ENCODE measurements around the gene MTARC2.
"Not testable (repeated sequence)": the region's sequence is repeated elsewhere in the genome, so short reads cannot be mapped to it uniquely, and the experiment has no call there.

Gene MTARC2

DNA sequence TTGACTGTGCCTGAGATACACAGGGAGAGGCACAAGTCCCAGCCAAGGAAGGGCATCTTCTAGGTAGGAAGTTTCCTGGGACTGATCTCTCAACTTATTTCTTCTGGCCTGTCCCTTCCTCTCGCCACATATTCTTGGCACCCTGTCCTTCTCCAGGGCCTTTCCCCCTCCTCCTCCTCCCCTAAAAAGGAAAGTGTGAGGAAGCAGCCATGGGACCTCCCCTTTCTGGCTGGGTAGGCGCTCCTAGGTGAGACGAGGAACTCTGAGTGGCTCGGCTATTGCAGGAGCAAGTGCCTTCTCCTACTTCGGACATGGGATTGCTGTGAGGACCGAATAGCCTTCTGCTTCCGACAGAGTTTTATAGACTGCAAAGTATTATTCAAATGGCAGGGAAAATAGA, 15.5 kb upstream of the MTARC2 start:
- no peak for DNase-seq

DNA sequence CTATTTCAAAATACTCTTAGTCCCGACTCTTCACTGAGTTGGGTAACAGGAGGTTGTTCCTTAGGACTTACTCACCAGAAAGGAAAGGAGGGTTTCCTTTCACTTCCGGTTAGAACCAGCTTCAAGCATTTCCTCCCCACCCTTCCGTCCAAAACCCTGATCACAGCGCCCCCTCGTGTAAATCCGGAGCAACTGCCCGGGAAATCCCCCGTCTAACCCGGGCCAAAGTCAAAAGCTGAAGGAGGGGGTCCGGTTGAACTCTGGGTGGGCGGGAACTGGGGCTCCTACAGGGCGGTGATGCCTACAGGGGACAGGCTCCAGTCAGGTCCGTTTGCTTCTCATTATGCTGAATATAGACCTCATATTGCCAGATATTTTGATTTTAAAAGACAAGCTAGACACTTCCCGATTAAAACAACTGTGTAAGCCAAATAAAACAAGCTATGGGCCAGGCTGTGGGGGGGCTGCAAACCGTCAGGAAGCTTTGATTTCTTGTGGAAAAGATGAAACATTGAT, 15.0 kb upstream of the MTARC2 start:
- DNase-seq: peak; percentile 76

DNA sequence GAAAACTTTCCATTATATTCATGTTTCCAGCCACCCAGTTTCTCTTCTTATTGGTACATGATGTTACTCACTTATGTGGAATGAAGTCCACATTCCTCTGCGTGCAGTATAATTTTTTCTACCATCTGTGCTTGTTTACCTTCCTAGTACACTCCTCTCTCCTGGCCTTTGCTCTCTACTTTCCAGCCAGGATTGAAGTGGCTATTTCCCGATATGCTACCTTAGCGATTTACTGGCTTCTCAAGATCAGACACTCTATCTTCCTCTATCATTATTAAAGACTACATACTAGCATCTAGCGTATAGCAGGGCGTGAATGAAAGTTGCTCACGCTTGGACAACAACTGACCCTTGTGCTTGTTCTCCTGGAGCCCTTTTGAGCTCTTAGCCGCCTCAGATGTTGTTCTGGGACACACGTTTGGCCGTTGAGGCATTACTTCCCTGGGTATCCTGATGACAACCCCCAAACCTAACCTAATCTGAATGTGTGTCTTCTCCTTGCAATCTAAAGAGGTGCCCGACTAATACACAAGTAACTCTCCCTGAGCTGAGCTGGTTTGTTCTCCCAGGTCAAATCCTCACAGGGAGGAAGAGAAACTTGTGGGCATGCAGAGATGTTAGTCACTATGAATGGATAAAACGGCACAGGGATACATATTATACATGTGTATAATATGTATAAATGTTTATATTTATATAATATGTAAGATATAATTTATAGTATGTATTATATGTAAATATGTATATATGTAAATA, 13.4 kb upstream of the MTARC2 start:
- no peak for DNase-seq

DNA sequence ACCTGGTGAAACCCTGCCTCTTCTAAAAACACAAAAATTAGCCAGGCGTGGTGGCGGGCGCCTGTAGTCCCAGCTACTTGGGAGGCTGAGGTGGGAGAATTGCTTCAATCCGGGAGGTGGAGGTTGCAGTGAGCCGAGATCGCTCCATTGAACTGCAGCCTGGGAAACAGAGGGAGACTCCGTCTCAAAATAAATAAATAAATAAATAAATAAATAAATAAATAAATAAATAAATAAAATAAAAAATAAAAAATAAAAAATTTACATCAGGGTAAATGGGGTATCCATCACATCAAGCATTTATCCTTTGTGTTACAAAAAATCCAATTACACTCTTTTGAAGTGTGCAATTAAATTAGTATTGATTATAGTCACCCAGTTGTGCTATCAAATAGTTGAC, 11.8 kb upstream of the MTARC2 start:
- not testable (repeated sequence) for DNase-seq

DNA sequence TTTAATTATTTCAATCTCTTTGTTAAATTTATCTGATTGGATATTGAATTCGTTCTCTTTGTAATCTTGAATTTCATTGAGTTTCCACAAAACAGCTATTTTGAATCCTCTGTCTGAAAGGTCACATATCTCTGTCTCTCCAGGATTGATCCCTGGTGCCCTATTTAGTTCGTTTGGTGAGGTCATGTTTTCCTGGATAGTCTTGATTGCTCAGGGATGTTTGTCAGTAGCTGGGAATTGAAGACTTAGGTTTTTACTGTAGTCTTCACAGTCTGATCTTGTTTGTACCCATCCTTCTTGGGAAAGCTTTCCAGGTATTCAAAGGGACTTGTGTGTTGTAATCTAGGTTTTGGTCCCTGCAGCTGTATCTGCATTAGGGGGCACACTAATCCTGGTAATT, 6.8 kb upstream of the MTARC2 start:
- DNase-seq: no peak

DNA sequence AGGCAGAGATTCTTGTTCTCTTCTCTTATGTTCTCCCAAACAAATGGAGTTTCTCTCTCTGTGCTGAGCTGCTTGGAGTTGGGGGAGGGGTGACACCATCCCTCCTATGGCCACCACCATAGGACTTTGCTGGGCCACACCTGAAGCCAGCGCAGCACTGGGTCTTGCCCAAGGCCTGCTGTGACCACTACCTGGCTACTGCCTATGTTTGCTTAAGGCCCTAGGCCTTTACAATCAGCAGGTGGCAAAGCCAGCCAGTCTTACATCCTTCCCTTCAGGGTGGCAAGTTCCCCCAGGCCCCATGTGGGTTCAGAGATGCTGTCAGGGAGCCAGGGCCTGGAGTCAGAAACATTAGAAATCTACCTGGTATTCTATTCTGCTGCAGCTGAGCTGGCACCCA, 6.3 kb upstream of the MTARC2 start:
- no peak for DNase-seq

DNA sequence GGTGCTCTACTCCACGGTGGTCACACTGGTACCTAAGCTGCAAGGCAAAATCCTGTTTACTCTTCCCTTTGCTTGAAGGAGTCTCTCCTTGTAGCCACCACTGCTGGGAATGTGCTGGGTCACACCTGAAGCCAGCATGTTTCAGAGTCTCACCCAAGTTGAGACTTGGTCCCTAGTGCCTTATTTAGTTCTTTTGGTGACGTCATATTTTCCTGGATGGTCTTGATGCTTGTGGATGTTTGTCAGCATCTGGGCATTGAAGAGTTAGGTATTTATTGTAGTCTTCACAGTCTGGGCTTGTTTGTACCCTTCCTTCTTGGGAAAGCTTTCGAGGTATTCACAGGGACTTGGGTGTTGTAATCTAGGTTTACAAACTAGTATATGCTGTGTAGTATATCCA, 5.6 kb upstream of the MTARC2 start:
- no peak for DNase-seq

DNA sequence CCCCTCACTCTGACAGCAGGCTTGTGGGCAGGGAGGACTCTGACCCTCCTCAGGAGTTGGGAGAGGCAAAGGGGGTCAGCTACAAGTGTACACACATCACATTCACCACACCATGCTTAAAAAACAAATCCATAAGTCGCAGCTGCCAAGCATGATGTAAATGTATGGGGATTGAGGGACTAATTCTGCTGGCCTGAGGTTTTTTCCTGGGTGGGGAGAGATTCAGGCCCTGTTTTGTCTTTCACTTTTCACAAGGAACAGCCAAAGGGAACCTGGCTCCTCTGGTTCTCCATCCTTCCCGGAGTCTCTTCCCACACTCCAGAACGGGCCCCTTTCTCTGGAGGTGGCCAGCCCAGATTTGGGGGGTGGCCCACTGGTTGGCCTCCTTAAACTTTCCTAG, 1.3 kb upstream of the MTARC2 start:
- DNase-seq: no peak

DNA sequence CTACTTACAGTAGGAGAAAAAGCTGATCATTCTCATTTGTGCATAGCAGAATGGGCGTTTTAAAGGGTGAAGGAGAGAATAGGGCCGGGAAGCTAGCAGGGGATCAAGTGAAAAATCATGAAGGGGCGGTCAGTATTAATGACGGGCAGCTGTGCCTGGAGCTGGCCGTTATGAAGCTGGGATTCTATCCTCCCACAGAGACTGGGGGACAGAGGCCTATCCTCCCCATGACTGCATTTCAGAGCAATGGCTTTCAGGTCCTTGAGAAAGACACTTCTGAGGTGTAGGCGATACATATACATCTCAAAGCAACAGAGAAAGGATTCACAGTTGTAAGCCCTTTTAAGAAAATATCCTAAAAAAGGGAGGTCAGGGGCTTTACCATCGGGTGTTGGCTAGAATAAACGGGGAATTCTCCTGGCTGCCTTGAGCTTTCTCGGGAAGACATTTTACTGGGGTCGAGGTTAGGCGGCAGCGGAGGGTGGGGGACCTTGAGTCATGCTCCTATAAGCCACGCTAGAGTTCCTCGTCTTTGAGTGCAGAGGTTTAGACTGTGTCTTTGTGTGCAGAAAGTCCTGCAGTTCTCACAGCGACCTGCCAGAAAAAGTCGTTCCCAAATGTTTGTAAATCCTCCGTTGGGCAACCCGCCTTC, 559 bp upstream of the MTARC2 start:
- DNase-seq: no peak

DNA sequence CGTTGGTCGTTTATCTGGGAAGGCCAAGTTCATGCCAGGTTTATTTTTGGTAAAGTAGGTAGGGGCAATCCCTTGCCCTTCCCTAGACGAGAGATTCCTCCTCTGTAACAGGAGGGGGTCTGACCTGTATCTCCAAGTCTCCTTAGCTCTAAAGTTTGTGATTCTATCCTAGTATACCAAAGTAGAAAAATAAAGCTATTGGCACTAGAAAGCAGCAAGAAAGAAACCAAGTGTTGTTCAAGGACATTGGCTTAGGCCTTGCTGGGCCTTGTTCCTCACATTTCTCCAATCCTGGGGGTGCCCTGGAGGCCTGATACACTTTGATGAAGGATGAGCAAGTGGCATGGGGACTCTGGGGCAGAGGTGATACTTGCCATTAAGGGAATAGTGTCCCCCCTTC, 814 bp downstream of the MTARC2 start:
- DNase-seq: no peak

DNA sequence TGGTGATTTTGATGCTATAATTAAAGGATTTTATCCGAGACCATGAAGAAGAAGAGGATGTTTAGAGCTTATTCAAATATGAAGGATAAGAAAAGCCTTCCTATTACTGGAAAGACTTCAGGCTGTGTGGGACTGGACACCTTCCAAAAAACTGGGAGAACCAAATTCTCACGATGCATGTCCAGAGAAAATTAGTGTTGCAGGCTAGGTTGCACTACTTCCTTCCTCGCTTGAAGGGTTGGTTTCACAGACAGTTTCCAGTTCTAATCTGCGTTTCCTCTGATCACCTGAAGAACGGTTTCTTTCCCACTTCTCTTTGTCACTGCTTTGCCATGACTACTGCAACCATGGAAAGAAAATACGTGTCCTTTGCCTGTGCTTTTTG, 2.0 kb downstream of the MTARC2 start:
- DNase-seq: no peak

DNA sequence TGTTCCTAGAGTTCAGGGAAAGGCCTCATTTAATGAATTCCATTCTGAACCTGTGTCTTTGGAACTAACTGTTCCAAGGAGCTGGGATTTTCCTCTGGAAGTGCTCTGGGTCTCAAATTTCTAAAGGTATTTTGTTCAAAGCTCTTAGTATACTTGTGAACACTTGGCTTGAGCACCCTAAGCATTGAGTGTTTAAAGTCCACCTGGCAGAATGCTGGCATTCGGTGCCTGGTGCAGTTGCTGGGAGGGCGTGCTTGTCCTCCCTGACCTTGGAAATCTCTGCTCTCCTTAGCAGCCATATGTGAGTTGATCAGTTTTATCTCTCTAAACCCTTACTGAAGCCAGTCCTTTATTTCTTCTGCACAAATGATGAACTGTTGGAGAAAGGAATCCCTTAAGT, 3.0 kb downstream of the MTARC2 start:
- no peak for DNase-seq

DNA sequence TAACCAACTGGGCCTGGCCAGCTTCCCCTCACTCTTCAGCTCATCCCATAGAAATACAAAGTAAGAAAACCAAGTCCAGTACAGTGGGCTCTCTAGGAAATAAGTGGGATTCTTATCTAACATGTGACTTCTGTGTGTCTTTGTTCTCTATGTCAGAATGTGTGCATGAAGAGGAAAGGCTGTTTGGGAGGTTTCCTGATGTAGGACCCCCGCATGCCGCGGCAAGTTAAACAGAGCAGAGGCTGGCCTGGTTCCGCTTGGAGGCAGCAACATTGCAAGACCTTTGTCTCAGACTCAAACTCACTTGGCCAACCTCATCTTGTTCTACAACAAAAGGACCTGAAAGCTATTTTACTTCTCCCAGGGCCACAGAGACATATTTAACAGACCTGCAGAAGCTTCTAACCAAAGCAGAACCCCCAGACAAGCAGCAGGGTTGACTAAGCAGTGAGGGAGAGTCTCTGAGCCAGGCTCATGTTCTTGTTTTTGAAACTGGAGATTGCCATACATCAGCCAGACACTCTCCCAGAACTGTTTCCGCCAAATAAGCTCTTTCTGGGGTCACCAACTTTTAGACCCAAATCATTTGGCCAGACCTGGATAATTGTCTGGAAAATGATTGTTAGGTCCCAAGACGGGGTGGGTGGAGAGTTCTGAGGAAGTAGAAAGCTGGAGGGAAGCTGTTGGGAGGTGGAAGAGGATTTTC, 6.2 kb downstream of the MTARC2 start:
- DNase-seq: no peak

DNA sequence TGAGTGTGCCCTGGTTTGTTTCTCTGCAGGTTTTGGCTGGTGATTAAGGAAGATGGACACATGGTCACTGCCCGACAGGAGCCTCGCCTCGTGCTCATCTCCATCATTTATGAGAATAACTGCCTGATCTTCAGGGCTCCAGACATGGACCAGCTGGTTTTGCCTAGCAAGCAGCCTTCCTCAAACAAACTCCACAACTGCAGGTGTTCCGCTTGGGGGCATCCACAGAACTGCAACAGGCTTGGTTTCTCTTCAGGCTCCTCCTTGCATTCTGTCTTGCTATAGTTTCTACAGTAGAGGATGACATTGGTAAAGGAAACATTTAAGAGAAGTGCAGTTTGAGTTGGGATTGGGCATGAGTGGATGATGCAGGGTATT, 6.8 kb downstream of the MTARC2 start:
- no peak for DNase-seq

DNA sequence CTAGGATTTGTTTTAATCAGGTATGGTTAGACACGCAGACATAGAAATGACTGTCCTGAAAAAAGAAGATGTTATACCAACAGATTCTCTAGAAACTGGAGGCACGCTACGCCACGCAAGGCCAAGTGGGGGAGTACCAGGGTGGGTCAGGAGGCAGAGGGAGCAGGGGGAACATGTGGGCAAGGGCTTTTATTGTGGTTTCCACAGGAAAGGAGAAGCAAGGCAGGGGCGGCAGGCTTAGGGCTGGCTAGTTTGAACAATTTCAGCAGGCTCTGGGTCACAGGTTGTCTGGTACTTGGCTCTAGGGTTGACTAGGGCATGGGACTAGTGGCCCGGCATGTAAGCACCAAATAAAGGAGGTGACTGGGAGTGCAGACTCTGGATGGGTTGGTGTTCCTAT, 7.2 kb downstream of the MTARC2 start:
- DNase-seq: no peak

DNA sequence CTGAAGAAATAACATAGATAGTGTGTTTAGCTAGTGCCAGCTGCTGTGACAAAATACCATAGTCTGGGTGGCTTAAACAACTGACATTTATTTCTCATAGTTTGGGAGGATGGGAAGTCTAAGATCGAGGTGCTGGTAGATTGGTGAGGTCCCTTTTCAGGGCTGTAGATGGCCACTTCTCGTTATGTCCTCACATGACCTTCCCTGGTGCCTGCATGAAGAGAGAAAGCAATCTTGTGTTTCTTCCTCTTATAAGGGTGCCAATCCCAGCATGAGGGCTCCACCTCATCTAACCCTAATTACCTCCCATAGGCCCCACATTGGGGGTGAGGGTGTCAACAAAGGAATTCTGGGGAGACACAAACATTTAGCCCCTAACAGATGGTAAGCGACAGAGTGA, 9.3 kb downstream of the MTARC2 start:
- DNase-seq: no peak

DNA sequence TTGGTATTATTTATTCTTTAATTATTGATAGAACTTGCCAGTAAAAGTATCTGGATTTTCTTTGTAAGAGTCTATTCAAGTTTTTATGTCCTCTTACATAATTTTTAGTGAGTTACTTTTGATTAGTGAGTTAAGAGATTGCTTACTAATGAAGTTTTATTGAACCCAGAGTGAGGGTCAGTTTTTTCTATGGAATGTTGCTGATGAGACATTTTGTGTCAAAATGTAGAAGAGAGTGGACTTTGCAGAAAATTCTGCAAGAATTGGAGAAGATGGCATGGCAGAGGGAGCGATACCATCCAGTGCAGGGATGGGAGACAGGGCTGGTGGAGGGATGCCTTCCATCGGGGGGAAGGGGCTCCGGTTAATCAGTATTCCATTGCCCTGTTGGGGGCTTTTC, 11.0 kb downstream of the MTARC2 start:
- DNase-seq: no peak

DNA sequence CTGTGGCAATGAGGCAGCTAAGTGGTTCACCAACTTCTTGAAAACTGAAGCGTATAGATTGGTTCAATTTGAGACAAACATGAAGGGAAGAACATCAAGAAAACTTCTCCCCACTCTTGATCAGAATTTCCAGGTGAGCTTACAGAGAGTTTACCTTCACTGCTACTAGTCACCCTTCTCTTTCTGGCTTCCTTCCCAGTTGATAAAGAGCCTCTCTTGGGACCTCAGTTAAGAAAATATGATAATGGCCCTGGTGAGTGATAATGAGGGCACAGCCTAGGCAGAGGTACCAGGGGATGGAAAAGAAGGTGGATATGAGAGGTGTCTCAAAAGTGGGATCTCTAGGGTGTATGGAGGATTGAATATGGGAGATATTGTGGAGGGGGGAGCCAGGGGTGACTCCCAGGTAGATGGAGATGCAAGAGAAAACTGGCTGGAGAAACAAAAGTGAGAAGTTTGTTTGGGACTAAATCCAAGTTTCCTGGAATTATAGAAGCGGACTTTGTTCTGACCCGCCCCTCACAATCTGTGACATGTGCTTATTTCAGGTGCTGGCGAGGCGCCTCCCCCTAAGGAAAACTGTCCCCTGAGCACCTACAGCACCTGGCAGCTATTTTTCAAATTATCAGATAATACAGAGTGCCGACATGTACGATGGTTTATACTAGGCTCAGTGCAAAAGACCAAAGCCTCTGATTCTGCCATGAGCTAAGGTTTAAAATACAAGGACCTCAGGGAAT, 13.7 kb downstream of the MTARC2 start:
- peak; percentile 45 for DNase-seq

DNA sequence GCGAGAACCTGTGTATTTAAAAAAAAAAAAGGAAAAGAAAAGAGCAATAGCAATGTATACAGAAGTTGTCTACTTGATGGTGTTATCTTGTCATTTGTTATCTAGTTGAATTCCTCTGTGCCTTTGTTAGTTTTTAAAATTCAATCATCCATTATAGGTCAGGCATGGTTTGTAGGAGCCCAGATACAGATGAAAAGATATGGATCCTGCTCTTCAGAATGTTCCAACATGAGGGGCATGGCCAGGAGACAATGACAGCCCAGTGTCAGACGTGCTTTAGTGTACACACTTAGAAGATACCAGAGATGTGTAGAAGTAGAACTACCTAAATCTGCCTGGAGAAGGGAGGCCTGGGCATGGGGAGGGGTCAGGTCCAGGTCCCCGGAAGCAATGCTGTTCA, 16.6 kb downstream of the MTARC2 start:
- DNase-seq: no peak

DNA sequence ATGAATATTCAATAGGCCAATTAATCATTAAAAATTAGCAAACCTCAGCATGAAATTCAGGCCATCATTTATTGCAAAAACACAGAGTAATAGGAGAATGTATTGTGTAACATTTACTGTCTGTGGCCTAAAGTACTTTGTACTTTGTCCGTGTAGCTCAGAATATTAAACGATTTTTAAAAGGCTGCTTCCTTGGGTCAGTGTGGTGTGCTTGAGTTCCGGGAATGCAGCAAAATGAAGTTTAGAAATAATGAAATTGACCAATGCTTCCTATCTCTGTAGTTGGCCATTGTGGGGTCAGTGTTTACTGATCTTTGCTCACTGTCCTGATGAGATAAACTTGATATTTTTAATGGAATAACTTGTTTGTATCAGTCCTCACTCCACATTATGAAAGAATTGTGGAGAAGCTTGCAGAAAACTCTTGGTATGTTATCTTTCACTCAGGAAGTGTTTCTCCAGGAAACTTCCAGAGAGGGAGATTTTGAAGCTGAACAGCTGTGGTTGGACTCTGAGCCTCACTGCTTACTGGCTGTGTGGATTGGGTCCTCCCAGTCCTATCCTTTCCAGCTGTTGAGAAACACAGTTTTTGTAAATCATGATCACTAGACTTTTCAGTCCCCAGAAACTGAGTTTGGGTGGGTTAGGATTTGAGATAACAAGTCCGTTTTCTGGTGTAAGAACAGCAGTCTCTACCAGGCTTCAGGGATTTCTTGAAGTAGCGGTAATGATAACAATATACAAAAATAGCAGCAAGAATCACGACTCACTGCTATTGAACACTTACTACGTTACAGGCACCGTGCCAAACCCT, 19.4 kb downstream of the MTARC2 start:
- DNase-seq: no peak

DNA sequence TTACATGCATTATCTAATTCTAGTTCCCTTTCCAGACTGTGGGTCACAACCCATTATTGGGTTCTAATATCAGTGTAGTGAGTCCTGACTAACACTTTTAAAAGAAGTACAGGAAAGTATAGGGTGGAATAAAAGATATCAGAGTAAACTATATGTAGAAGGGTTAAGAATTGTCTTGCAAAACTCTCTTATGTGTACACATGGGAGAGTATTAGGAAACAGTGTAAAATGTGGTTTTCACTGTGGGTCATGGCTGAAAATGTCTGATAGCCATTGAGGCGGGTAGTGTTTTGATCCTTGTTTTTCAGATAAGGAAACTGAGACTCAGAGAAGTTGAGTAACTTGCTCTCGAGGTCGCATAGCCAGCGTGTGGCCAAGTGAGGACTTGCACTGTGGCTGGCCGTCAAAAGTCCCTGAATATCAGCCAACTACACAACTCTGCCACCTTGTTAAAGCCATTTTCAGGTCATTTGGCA, 20.0 kb downstream of the MTARC2 start:
- no peak for DNase-seq

DNA sequence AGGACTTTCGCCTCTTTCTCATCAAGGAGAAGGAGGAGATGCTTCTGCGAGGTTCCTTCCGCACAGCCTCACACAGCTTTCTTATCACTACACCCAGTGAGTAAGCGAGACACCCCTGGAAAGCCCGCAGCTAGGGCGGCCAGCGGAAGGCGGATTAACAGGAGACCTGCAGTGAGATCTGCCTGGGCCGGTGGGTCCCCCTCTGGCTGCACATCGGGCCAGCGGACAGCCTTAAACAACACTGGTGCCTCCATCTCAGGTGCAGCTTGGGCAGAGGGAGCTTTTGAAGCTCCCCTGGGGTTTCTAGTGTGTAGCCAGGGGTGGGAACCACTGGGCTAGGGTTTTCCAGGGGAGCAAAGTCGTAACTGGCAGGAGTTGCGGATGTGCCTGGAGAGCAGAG, 21.1 kb downstream of the MTARC2 start:
- no peak for DNase-seq

Measured in NCI-H1105 treated with DMSO at 0.1 percent for 48 hours (cell line).